Measurements from ENCODE around the gene ESR2. TPM values are rescaled to one million over a fixed set of nuclear protein-coding genes. Genes with fewer than 3 reads are reported as not detected.
A peak's percentile ranks its signal among the peaks of the same experiment; 100 is the strongest.
"Not testable (repeated sequence)": the region's sequence is repeated elsewhere in the genome, so short reads cannot be mapped to it uniquely, and the experiment has no call there.

Gene ESR2
- total RNA-seq, result under 1 TPM; 0.29 to 0.42 TPM
- total RNA-seq, result 0 to 0.08 reads per million in 2 donors

DNA sequence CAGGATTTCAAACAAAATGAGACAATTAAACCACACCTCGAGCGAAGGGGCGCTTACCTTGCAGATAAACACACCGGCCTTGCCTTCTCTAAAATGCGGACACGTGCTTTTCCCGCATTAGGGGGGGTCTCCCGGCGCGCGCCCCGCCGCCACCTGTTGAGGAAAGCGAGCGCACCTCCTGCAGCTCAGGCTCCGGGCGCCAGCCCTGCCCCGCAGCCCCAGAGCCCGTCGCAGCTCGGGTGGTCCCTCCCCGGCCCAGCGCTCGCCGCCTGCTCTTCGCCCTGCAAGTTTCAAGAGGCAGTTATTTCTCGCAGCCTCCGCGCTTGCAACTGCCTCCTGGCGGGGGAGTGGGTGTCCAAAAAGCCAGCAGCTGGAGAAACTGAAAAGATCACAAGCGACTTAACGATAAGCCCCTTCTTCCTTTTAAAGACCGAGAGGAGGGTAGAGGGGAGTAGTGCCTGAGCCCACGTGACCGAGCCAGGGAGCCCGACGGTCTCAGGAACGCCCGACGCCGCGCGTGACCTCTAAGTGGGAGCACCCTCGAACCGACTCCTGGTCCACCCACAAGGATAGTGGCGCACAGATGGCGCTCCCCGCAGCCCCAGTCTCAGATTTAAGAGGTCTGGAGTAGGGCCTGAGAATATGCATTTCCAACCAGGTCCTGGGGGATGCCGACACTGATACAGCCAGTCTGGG is at the start of gene ESR2:
Gene ESR2 (minus strand): TSS at position 396 of the 696 bp plus-strand sequence. CDS start 11,386 bp downstream, outside the sequence.
- H3K4me3 Mint-ChIP-seq, result peak within 1 kb of the TSS; percentile 86
- H3K27ac Mint-ChIP-seq, result no peak within 1 kb of the TSS
- no peaks in the 10 kb centered on the region for H3K36me3 Mint-ChIP-seq (ENCODE audit: low read depth)
- no peaks in the 10 kb centered on the region for H3K9me3 ChIP-seq (ENCODE audit: control insufficient read depth, low read length, poor library complexity, severe bottlenecking)
- ATAC-seq (peak; percentile 64), DNase-seq (peak in 1 of 3 donors; percentile 16)
- peaks cover 23% of the 10 kb centered on the region for H3K27me3 Mint-ChIP-seq
- H3K4me1 Mint-ChIP-seq, result peaks cover 8% of the 10 kb centered on the region

DNA sequence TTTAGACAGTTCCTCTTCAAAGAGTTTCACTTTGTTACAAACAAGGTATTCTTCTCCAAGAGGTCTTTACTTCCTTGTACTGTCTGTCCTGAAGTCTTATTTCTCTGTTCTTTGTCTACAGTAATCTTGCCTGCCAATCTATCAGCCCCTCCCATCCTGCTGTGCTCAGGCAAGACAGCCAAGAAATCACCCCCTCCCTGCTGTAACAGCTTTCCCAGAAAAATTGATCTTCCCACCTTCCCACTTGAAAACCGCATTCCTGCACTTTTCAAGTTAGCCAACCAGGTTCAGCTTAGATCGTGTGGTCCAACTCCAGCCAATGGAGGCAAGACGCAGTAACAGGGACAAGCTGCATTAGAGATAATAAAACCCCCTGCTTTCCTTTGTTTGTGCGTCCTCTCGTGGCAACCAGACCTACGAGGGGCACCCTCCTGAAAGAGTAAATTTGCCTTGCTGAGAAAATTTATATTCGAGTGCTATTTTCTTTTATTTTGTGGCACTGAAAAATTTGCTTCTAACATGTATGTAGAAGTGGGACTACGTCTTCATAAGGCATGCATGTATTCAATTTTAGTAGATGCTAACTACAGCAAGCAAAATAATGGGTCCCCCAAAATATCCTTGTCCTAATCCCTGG is 46.5 kb upstream of the ESR2 start:
- Mint-ChIP-seq H3K27ac (no peak overlapping the region), H3K4me3 (no peak overlapping the region)
- no peak for DNase-seq

DNA sequence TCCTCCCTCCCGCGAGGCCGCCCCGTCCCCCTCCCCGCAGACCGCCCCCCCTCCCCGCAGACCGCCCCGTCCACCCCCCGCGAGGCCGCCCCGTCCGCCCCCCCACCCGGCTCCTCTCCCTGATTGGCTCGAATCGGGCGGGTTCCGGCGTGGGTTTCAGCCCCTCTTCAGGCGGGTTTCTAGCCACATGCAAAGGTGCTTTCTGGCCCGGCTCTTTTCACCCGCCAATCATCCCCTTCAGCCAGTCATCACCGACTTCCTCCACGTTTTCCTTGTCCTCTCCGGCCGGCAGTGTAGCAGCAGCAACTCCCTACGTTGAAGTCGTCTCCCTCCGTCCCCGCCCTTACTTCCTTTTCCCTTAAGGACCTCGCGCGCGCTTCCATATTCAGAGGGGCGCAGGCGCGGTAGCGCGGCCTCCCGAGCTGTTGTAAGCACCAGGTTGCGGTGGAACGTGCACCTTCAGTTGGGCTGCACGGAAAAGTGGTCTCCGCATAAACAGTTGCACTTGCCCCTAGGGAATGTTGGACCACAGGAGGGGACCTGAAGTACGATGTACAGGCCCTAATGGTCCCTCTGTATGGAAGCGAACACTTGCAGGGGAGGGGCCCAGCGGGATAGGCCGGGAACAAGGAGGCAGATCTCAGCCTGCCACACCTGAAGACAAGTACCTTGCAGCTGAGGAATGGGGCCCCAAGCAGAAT is 44.6 kb upstream of the ESR2 start:
- Mint-ChIP-seq H3K4me1 (peaks cover 14% of the 10 kb centered on the region), H3K27ac (peak overlapping the region; percentile 92), H3K4me3 (peak overlapping the region; percentile 98), H3K36me3 (ENCODE audit: low read depth) (no peaks in the 10 kb centered on the region), H3K27me3 (no peaks in the 10 kb centered on the region)
- ATAC-seq, result peak; percentile 83
- no peaks in the 10 kb centered on the region for H3K9me3 ChIP-seq (ENCODE audit: control insufficient read depth, low read length, poor library complexity, severe bottlenecking)
- DNase-seq, result peak; percentile 54 to 78 (median 71)

More for the DNA sequence above, 46.5 kb upstream of the ESR2 start:
- Mint-ChIP-seq H3K27me3 (no peaks in the 10 kb centered on the region), H3K4me1 (peaks cover 14% of the 10 kb centered on the region), H3K36me3 (ENCODE audit: low read depth) (no peaks in the 10 kb centered on the region)
- no peaks in the 10 kb centered on the region for H3K9me3 ChIP-seq (ENCODE audit: control insufficient read depth, low read length, poor library complexity, severe bottlenecking)
- ATAC-seq, result no peak

DNA sequence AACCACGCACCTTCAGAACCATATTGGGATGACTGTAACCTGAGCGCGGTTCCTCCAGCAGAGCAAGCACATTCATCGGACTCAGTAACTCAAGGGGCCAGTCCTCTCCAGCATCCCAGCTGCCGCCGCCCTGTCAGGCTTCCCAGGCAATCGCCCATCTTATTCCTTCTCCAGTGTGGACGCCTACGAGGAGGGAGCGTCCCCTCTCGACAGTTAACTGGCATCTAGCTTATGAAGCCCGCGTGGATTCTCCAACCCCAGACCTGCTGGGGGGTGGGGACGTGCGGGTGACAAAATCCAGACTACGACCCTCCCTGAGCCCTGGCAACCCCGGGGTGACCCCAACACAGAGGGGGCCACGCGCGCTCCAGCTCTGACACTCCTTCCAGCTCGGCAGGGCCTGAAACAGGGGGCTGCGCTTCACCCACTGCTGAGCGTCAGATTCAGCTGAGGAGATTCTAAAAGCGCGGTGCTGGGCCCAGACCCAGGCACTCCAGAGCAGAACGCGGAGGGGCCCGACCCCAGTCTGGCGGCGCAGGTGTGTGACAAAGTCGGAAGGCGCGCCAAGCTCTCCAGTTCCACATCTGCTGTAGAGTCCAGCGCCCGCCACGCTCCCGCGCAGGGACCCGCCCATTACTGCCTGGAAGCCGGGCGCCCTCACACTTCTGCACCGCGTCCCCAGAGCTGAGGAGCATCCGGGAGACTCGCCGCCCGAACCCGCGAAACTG is 43.9 kb upstream of the ESR2 start:
- Mint-ChIP-seq H3K27me3 (no peaks in the 10 kb centered on the region), H3K27ac (peak overlapping the region; percentile 92), H3K4me1 (peaks cover 14% of the 10 kb centered on the region), H3K4me3 (peak overlapping the region; percentile 98), H3K36me3 (ENCODE audit: low read depth) (no peaks in the 10 kb centered on the region)
- DNase-seq, result peak in 2 of 3 donors; percentile 12 to 42
- ATAC-seq, result peak; percentile 72
- no peaks in the 10 kb centered on the region for H3K9me3 ChIP-seq (ENCODE audit: control insufficient read depth, low read length, poor library complexity, severe bottlenecking)

DNA sequence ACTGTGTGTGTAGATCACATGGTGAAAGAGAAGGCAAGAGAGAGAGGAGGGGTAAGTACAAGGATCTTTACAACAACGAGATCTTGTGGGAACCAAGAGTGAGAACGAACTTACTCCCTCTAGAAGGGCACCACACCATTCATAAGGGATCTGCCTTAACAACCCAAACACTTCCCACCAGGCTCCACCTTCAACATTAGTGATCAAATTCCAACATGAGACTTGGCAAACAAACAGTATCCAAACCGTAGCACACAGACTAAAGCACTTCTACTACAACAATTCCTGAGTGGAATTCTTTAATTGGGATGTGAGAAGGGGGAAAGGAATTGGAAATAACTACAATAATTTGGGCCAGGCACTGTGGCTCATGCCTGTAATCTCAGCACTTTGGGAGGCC is 35.0 kb upstream of the ESR2 start:
- H3K9me3 ChIP-seq (ENCODE audit: control insufficient read depth, low read length, poor library complexity, severe bottlenecking), result no peaks in the 10 kb centered on the region
- Mint-ChIP-seq H3K27me3 (no peaks in the 10 kb centered on the region), H3K36me3 (ENCODE audit: low read depth) (peaks cover 2% of the 10 kb centered on the region), H3K4me3 (no peak overlapping the region), H3K27ac (no peak overlapping the region), H3K4me1 (no peaks in the 10 kb centered on the region)
- ATAC-seq (no peak), DNase-seq (no peak)

DNA sequence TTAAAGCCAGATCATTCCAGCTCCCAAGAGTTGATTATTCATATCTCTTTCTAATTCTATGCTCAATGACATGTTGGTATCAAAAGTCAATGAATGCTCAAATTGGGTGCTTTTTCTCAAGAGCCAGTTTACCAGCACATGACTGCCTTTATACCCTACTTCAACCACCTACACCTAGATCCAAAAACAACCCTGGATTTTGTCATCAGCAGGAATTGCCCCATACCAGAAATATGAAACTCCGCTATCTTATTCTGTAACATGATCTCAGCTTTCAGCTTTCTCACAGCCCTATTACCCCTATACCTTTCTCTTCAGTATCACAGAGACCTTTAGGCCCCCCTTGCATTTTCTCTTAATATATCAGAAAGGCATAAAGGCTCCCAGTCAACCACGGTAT is 32.3 kb upstream of the ESR2 start:
- peaks cover 6% of the 10 kb centered on the region for H3K27me3 Mint-ChIP-seq
- ATAC-seq, result no peak
- H3K36me3 Mint-ChIP-seq (ENCODE audit: low read depth), result peaks cover 2% of the 10 kb centered on the region
- no peak for DNase-seq
- no peak overlapping the region for H3K4me3 Mint-ChIP-seq
- no peaks in the 10 kb centered on the region for H3K9me3 ChIP-seq (ENCODE audit: control insufficient read depth, low read length, poor library complexity, severe bottlenecking)
- no peak overlapping the region for H3K27ac Mint-ChIP-seq
- no peaks in the 10 kb centered on the region for H3K4me1 Mint-ChIP-seq

DNA sequence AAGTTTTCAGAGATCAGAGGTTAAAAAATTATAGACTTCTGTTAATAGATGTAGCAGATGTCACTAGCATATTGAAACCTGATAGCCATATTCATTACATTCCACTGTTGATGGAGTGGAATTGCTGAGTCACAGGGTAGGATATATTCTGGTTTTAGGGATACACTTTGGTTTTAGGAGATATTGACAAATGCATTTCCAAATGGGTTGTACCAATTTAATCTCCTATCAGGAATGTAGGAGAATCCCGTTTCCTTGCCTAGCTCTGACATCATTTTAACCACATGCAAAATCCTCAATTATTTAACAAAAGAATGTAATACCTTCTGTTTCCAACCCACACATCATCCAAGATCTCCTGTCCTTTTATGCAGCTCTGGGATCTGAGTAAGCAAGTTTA is 30.7 kb upstream of the ESR2 start:
- Mint-ChIP-seq H3K4me1 (no peaks in the 10 kb centered on the region), H3K4me3 (no peak overlapping the region), H3K27ac (no peak overlapping the region), H3K27me3 (peaks cover 15% of the 10 kb centered on the region), H3K36me3 (ENCODE audit: low read depth) (peaks cover 2% of the 10 kb centered on the region)
- H3K9me3 ChIP-seq (ENCODE audit: control insufficient read depth, low read length, poor library complexity, severe bottlenecking), result no peaks in the 10 kb centered on the region
- DNase-seq, result no peak
- ATAC-seq, result no peak

DNA sequence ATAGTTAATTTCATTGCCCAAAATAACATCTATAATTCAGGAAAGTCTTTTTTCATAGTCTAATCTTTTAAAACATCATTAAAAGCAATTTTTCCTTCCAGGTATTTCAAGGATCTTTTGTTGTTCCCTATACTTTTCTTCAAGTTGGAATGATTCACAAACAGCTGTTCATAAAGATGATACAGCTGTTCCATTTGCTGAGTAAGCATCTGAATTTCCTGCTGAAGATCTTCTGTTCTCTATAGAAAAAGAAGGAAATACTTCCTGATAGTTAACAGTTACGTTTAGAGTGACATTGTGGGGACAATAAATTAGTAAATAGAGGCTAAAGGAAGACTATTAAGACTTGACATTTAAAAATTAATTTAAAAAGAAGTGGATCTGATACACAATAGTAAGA is 30.3 kb upstream of the ESR2 start:
- Mint-ChIP-seq H3K4me1 (no peaks in the 10 kb centered on the region), H3K36me3 (ENCODE audit: low read depth) (peaks cover 2% of the 10 kb centered on the region), H3K27ac (no peak overlapping the region), H3K4me3 (no peak overlapping the region), H3K27me3 (peaks cover 17% of the 10 kb centered on the region)
- ATAC-seq, result no peak
- H3K9me3 ChIP-seq (ENCODE audit: control insufficient read depth, low read length, poor library complexity, severe bottlenecking), result no peaks in the 10 kb centered on the region
- DNase-seq, result no peak

DNA sequence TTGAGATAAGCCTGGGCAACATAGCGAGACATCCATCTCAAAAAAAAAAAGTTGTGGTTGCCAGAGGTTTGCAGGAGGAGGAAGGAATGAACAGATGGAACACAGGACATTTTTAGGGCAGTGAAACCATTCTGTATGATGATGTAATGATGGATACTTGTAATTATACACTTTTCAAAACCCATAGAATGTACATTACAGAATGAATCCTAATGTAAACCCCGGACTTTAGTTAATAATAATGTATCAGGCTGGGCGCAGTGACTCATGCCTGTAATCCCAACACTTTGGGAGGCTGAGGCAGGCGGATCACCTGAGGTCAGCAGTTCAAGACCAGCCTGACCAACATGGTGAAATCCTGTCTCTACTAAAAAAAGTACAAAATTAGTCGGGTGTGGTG is 26.2 kb upstream of the ESR2 start:
- H3K27me3 Mint-ChIP-seq, result peaks cover 26% of the 10 kb centered on the region
- not testable (repeated sequence) for DNase-seq; H3K9me3 ChIP-seq (ENCODE audit: control insufficient read depth, low read length, poor library complexity, severe bottlenecking); H3K36me3 Mint-ChIP-seq (ENCODE audit: low read depth); H3K27ac Mint-ChIP-seq; H3K4me1 Mint-ChIP-seq; ATAC-seq; H3K4me3 Mint-ChIP-seq

DNA sequence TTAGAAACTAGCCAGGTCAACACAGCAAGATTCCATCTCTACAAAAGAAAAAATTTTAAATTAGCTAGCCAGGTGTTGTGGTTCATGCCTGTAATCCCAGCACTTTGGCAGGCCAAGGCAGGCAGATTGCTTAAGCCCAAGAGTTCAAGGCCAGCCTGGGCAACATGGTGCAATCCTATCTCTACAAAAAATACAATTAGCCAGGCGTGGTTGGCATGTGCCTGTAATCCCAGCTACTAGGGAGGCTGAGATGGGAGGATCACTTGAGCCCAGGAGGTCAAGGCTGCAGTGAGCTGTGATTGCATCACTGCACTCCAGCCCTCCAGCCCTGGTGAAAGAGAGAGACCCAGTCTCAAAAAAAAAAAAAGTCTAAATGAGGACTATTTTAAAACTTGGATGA is 24.5 kb upstream of the ESR2 start:
- H3K36me3 Mint-ChIP-seq (ENCODE audit: low read depth); H3K9me3 ChIP-seq (ENCODE audit: control insufficient read depth, low read length, poor library complexity, severe bottlenecking); ATAC-seq; H3K4me1 Mint-ChIP-seq; H3K27ac Mint-ChIP-seq; H3K4me3 Mint-ChIP-seq; DNase-seq: not testable (repeated sequence)
- H3K27me3 Mint-ChIP-seq, result peaks cover 22% of the 10 kb centered on the region

DNA sequence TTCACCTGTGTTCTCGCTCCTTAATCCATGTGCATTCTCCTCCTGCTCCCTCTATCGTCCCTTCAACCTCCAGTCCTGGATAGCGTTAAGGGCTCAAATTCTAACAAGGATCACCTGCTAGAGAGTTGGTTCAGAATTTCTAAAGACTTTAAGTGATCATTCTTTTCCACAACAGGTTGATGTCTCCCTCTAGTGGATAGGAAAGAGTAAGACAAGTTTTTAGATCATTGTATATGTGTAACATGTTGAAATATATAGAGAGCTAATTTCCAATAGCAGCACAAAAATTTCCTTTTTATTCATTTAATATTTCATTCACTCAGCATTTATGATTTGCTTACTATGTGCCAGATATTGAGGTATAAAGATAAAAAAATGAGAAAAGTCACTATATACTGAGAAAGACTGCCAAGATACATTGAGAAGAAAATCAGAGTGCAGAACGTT is 9.3 kb upstream of the ESR2 start:
- H3K4me3 Mint-ChIP-seq, result no peak overlapping the region
- H3K27me3 Mint-ChIP-seq, result peaks cover 25% of the 10 kb centered on the region
- DNase-seq (no peak), ATAC-seq (peak; percentile 75)
- no peaks in the 10 kb centered on the region for H3K36me3 Mint-ChIP-seq (ENCODE audit: low read depth)
- H3K27ac Mint-ChIP-seq, result no peak overlapping the region
- no peaks in the 10 kb centered on the region for H3K4me1 Mint-ChIP-seq
- H3K9me3 ChIP-seq (ENCODE audit: control insufficient read depth, low read length, poor library complexity, severe bottlenecking), result no peaks in the 10 kb centered on the region

DNA sequence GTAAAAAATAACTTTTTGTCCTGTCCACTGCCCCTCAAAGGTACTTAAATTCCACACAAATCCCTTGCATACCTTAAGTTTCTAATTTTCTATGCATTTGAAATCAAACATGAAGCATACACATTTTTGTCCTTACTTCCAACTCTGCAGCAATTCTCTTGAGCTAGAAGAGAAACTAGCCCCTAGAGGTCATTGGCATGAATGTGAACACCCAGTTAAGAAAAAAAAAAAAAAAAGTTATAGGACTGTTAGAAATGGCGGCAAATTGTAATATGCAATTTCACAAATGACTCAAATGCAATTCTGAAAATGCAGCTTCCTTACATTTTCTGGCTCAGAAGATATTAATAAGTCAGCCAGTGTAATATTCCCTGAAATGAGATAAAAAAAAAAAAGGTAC is 4.6 kb upstream of the ESR2 start:
- ATAC-seq, result no peak
- H3K9me3 ChIP-seq (ENCODE audit: control insufficient read depth, low read length, poor library complexity, severe bottlenecking), result no peaks in the 10 kb centered on the region

DNA sequence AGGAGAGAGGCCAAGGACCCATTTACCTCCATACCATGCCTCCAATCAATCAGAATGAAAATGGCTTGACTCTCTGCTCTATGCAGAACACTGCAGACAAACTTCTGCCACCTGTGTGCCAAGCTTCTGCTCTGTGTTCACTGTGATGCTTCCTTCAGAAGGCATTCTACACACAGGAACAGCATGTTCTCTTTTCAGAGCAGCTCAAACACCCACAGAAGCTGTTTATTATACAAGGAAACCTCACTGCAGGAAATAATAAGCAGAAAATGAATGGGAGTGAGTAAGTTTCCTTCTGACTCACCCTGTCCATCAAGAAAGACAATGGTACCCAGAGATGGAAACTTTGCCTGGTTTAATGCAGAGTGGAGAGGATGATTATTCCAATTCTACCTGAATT is 2.4 kb upstream of the ESR2 start:
- ATAC-seq (no peak), DNase-seq (no peak)
- Mint-ChIP-seq H3K4me1 (peaks cover 8% of the 10 kb centered on the region), H3K27ac (no peak overlapping the region), H3K4me3 (no peak overlapping the region), H3K36me3 (ENCODE audit: low read depth) (no peaks in the 10 kb centered on the region), H3K27me3 (peaks cover 39% of the 10 kb centered on the region)
- no peaks in the 10 kb centered on the region for H3K9me3 ChIP-seq (ENCODE audit: control insufficient read depth, low read length, poor library complexity, severe bottlenecking)

More for the DNA sequence above, 4.6 kb upstream of the ESR2 start:
- DNase-seq, result no peak
- peaks cover 5% of the 10 kb centered on the region for H3K4me1 Mint-ChIP-seq
- no peak overlapping the region for H3K4me3 Mint-ChIP-seq
- no peak overlapping the region for H3K27ac Mint-ChIP-seq
- peaks cover 44% of the 10 kb centered on the region for H3K27me3 Mint-ChIP-seq
- H3K36me3 Mint-ChIP-seq (ENCODE audit: low read depth), result no peaks in the 10 kb centered on the region
